ENCODE data around the gene MSI2. TPM values are rescaled to one million over a fixed set of nuclear protein-coding genes. Genes with fewer than 3 reads are reported as not detected.

The MSI2 gene
- total RNA-seq, 1 donor from 2014 or later, result 31.3 TPM

GRCh38 chr17:57730026-57730701 lies 473.8 kb downstream of the MSI2 start:
- DNase-seq (no peak), ATAC-seq (no peak)
- H3K9me3 ChIP-seq, result no peaks in the 10 kb centered on the region
- H3K4me3 ChIP-seq, result no peak overlapping the region
- no peak for TF ChIP-seq CTCF (IDR thresholded peaks at IDR 0.05)
- peaks cover 4% of the 10 kb centered on the region for H3K27me3 ChIP-seq
- H3K36me3 ChIP-seq, result no peaks in the 10 kb centered on the region
- H3K4me1 ChIP-seq, result no peaks in the 10 kb centered on the region
- intact Hi-C loops (cut with DNase I), result no loop called here
- H3K27ac ChIP-seq, result no peak overlapping the region

- Histone ChIP-seq H3K4me3 (no peak overlapping the region), H3K27ac (no peak overlapping the region), H3K36me3 (no peaks in the 10 kb centered on the region), H3K4me1 (no peaks in the 10 kb centered on the region), H3K27me3 (peaks cover 4% of the 10 kb centered on the region), H3K9me3 (no peaks in the 10 kb centered on the region)
- ATAC-seq, result no peak
- intact Hi-C loops (cut with DNase I), result no loop called here
- no peak for TF ChIP-seq CTCF (IDR thresholded peaks at IDR 0.05)
- no peak for DNase-seq
Observed at GRCh38 chr17:57732062-57732461, 475.7 kb downstream of the MSI2 start.

- Histone ChIP-seq H3K27ac (no peak overlapping the region), H3K36me3 (no peaks in the 10 kb centered on the region), H3K27me3 (peaks cover 4% of the 10 kb centered on the region), H3K9me3 (no peaks in the 10 kb centered on the region), H3K4me1 (no peaks in the 10 kb centered on the region), H3K4me3 (no peak overlapping the region)
- intact Hi-C loops (cut with DNase I), result no loop called here
- no peak for TF ChIP-seq CTCF (IDR thresholded peaks at IDR 0.05)
- DNase-seq, result no peak
- ATAC-seq, result no peak
Observed at GRCh38 chr17:57733085-57733484, 476.8 kb downstream of the MSI2 start.

Other genes with a start within 250 kb of the MSI2 start
- 59.9 TPM for gene AKAP1, start 171.3 kb upstream of the MSI2 start, total RNA-seq

All from upper lobe of right lung (tissue), 1 donor.